Muscle of back (tissue), 11 donors: Measurements from ENCODE around the gene FBXO42. TPM values are rescaled to one million over a fixed set of nuclear protein-coding genes. Genes with fewer than 3 reads are reported as not detected.
"Not testable (repeated sequence)": the region's sequence is repeated elsewhere in the genome, so short reads cannot be mapped to it uniquely, and the experiment has no call there.

ENCODE experiments used
- DNase-seq, 3 donors: peaks; one replicate each; pipeline versions ENCODE4 v3.0.0 to v3.0.0-alpha.2; 2013
- polyA plus RNA-seq, 10 donors: library from polyadenylated mRNA; unstranded; fragments of 120-200 nt; gene quantifications; one replicate each; pipeline ENCODE4 v1.2.1, GENCODE V29; 2013; ENCODE audit not compliant: insufficient read length in 10 of 10

Gene FBXO42
- polyA plus RNA-seq, 10 donors = 13.5 to 17.9 (median 16.8) TPM

GRCh38 chr1:16266411-16267118, 85.7 kb downstream of the FBXO42 start:
- no peak for DNase-seq

GRCh38 chr1:16262067-16262466, 90.2 kb downstream of the FBXO42 start:
- no peak for DNase-seq

GRCh38 chr1:16260814-16261213, 91.5 kb downstream of the FBXO42 start:
- no peak for DNase-seq

GRCh38 chr1:16258591-16259135, 93.6 kb downstream of the FBXO42 start:
- no peak for DNase-seq

GRCh38 chr1:16257968-16258367, 94.3 kb downstream of the FBXO42 start:
- no peak for DNase-seq

GRCh38 chr1:16257556-16257955, 94.7 kb downstream of the FBXO42 start:
- not testable (repeated sequence) for DNase-seq

- DNase-seq = no peak
Measured at GRCh38 chr1:16256478-16256877, 95.8 kb downstream of the FBXO42 start.

- no peak for DNase-seq
Measured at GRCh38 chr1:16254263-16254928, 97.9 kb downstream of the FBXO42 start.

GRCh38 chr1:16253332-16253922, 98.9 kb downstream of the FBXO42 start:
- DNase-seq = no peak

GRCh38 chr1:16252912-16253311, 99.4 kb downstream of the FBXO42 start:
- DNase-seq = no peak

- no peak for DNase-seq
Measured at GRCh38 chr1:16251381-16251780, 100.9 kb downstream of the FBXO42 start.

GRCh38 chr1:16250524-16251251, 101.6 kb downstream of the FBXO42 start:
- DNase-seq = peak in 1 of 3 donors; percentile 22

- DNase-seq = peak in 1 of 3 donors; percentile 55
Measured at GRCh38 chr1:16249596-16250241, 102.6 kb downstream of the FBXO42 start.

- peak; percentile 64 to 74 (median 67) for DNase-seq
Measured at GRCh38 chr1:16248603-16249516, 103.4 kb downstream of the FBXO42 start.

GRCh38 chr1:16248007-16248436, 104.3 kb downstream of the FBXO42 start:
- peak in 1 of 3 donors; percentile 10 for DNase-seq

GRCh38 chr1:16247441-16247840, 104.8 kb downstream of the FBXO42 start:
- DNase-seq = no peak

- DNase-seq = peak in 1 of 3 donors; percentile 7
Measured at GRCh38 chr1:16246961-16247360, 105.3 kb downstream of the FBXO42 start.

- not testable (repeated sequence) for DNase-seq
Measured at GRCh38 chr1:16246239-16246638, 106.0 kb downstream of the FBXO42 start.

GRCh38 chr1:16245476-16246196, 106.6 kb downstream of the FBXO42 start:
- DNase-seq = no peak
